MCF 10A (cell line): Measurements from ENCODE around the gene PCDHA3. TPM values are rescaled to one million over a fixed set of nuclear protein-coding genes. Genes with fewer than 3 reads are reported as not detected.

Experiments
- Bru-seq: library from RNA; stranded (reverse); fragments of 400-500 nt; gene quantifications from one replicate; lab custom pipeline; 2021; lab: Mats Ljungman, UMichigan
- BruChase-seq, 2 experiments: library from RNA; stranded (reverse); fragments of 400-500 nt; gene quantifications; one replicate each; lab custom pipeline; 2021; lab: Mats Ljungman, UMichigan
- BruUV-seq: library from RNA; stranded (reverse); fragments of 400-500 nt; replicated peaks from 2 replicates; lab custom pipeline; 2021; lab: Mats Ljungman, UMichigan
- CTCF ChIA-PET: fragments of 300-600 bp; sonication (Branson Sonifier 250); formaldehyde crosslinking; extraction: SDS; loops from one replicate; lab custom pipeline; 2021; ENCODE audit warnings: antibody characterized with exemption, inconsistent platforms; lab: Yijun Ruan, JAX
- POLR2A ChIA-PET: fragments of 300-600, 350-650 bp; sonication (Branson Sonifier 250); formaldehyde crosslinking; extraction: SDS; loops from one replicate; lab custom pipeline; 2020; ENCODE audit warnings: antibody characterized with exemption, inconsistent platforms; lab: Yijun Ruan, JAX
- DNase-seq: peaks from one replicate; pipeline ENCODE4 v3.0.0-alpha.2; 2018; ENCODE audit not compliant: unreplicated experiment
- H3K27ac Mint-ChIP-seq: one replicate; pipeline ENCODE4 v1.8.0; 2022; ENCODE audit warnings: mild to moderate bottlenecking, low read depth, mixed read lengths; ENCODE audit not compliant: unreplicated experiment
- H3K27me3 Mint-ChIP-seq: one replicate; pipeline ENCODE4 v1.8.0; 2022; ENCODE audit warnings: mixed read lengths; ENCODE audit not compliant: insufficient read depth, unreplicated experiment
- H3K36me3 Mint-ChIP-seq: one replicate; pipeline ENCODE4 v1.8.0; 2022; ENCODE audit warnings: mild to moderate bottlenecking, moderate library complexity, mixed read lengths; ENCODE audit not compliant: insufficient read depth, unreplicated experiment
- H3K4me1 Mint-ChIP-seq: one replicate; pipeline ENCODE4 v1.8.0; 2022; ENCODE audit warnings: mixed read lengths; ENCODE audit not compliant: insufficient read depth, unreplicated experiment
- H3K4me3 Mint-ChIP-seq: one replicate; pipeline ENCODE4 v1.8.0; 2022; ENCODE audit warnings: mild to moderate bottlenecking, moderate library complexity, mixed read lengths; ENCODE audit not compliant: unreplicated experiment
- H3K9me3 Mint-ChIP-seq: one replicate; pipeline ENCODE4 v1.8.0; 2022; ENCODE audit warnings: mixed read lengths; ENCODE audit not compliant: unreplicated experiment
- CTCF ChIP-seq: fragments of 200-600 bp; IDR thresholded peaks from one replicate; pipeline ENCODE4 v1.8.0; 2022; ENCODE audit warnings: antibody characterized with exemption, mild to moderate bottlenecking; ENCODE audit not compliant: unreplicated experiment
- intact Hi-C: fragments of 100-400 bp; cut with micrococcal nuclease; formaldehyde crosslinking; loops from 2 replicates; pipeline ENCODE4 v1.14.1; 2022
- long read RNA-seq: library from polyadenylated mRNA; stranded (forward); transcript quantifications from one replicate; pipeline ENCODE4 v2.0.0, GENCODE V29; 2022
- total RNA-seq: library from RNA; stranded (reverse); gene quantifications from 2 replicates; pipeline ENCODE4 v1.2.3, GENCODE V29; 2022

Gene PCDHA3
- total RNA-seq (not detected in 2 replicates), Bru-seq, nascent RNA (percentile 13 among the genes with signal in this experiment), BruChase-seq, experiment 1, labeled RNA remaining after a 6-hour chase (not detected), BruChase-seq, experiment 2, labeled RNA remaining after a 2-hour chase (percentile 17 among the genes with signal in this experiment)
- long read RNA-seq, result 0 reads

DNA sequence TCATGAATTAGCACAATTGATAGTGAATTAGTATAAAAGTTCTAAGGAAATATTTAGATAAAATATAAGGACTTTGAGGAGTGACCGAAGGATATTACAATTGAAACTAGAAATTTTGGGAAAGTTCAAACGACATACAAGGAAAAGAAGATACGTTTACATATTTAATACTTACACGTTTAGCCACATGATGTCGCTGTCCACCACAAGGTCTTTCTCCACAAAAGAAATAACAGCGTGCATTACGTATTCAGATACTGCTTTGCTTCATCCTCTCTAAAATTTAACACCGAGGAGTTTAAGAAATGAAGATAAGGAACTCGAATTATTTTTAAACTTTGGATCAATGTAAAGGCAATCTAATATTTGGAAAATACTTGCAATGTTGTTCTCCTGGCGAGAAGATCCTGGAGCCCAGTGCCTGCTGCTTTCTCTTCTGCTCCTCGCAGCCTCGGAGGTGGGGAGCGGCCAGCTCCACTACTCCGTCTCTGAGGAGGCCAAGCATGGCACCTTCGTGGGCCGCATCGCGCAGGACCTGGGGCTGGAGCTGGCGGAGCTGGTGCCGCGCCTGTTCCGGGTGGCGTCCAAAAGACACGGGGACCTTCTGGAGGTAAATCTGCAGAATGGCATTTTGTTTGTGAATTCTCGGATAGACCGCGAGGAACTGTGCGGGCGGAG, at the start of gene PCDHA3:
TSS of gene PCDHA3 (plus strand) at position 242 of the 678 bp plus-strand sequence.
- CTCF ChIA-PET, result no interaction called here
- TF ChIP-seq CTCF, result no peak
- Mint-ChIP-seq H3K4me3 (no peak within 1 kb of the TSS), H3K4me1 (no peaks in the 10 kb centered on the region), H3K27me3 (no peaks in the 10 kb centered on the region), H3K36me3 (no peaks in the 10 kb centered on the region), H3K9me3 (peaks cover 7% of the 10 kb centered on the region), H3K27ac (no peak within 1 kb of the TSS)
- no TSS peak for BruUV-seq
- intact Hi-C loops, result no loop called here
- DNase-seq, result no peak
- POLR2A ChIA-PET, result no interaction called here

DNA sequence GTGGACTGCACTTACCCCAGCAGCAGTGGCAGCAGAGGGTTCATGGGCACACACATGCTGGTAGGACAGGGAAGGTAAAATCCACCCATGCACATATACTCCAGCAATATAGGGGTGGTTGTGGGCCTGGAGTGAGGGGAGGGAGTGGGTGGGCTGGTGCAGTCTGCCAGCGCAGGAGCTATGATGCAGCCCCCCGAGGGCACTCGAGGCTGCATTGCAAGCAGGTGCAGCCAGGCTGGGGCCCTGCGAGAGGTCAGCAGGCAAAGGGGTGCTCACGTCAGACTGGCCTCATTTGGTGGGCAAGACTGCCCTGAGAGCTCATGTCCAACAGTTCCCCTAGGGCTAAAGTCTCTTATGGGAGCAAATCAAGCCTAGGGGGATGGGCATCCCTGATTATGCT, 47.3 kb upstream of the PCDHA3 start:
- CTCF ChIA-PET, result no interaction called here
- intact Hi-C loops, result no loop called here
- POLR2A ChIA-PET, result no interaction called here
- no peak for TF ChIP-seq CTCF
- H3K4me3 Mint-ChIP-seq, result no peak overlapping the region
- H3K36me3 Mint-ChIP-seq, result no peaks in the 10 kb centered on the region
- no peak overlapping the region for H3K27ac Mint-ChIP-seq
- BruUV-seq, result no TSS peak
- no peaks in the 10 kb centered on the region for H3K27me3 Mint-ChIP-seq
- DNase-seq, result no peak
- no peaks in the 10 kb centered on the region for H3K4me1 Mint-ChIP-seq
- peaks cover 71% of the 10 kb centered on the region for H3K9me3 Mint-ChIP-seq

- BruUV-seq, result no TSS peak
- Mint-ChIP-seq H3K4me3 (no peak overlapping the region), H3K27me3 (no peaks in the 10 kb centered on the region), H3K27ac (no peak overlapping the region), H3K9me3 (peaks cover 41% of the 10 kb centered on the region), H3K4me1 (no peaks in the 10 kb centered on the region), H3K36me3 (no peaks in the 10 kb centered on the region)
- no peak for TF ChIP-seq CTCF
- DNase-seq, result no peak
- CTCF ChIA-PET, result no interaction called here
- POLR2A ChIA-PET, result no interaction called here
- intact Hi-C loops, result no loop called here
Observed at GRCh38 chr5:140764177-140764973, 36.5 kb upstream of the PCDHA3 start.

- ChIA-PET CTCF (interaction anchor here (0.7 kb wide), 1 partner anchor 10 kb away, joined by 3 read pairs; no protein-coding TSS in a partner anchor), POLR2A (interaction anchor here (0.6 kb wide), 1 partner anchor 385 kb away, joined by 3 read pairs; no protein-coding TSS in a partner anchor)
- no peaks in the 10 kb centered on the region for H3K27me3 Mint-ChIP-seq
- no TSS peak for BruUV-seq
- H3K27ac Mint-ChIP-seq, result no peak overlapping the region
- TF ChIP-seq CTCF, result no peak
- intact Hi-C loops, result no loop called here
- DNase-seq, result no peak
- no peaks in the 10 kb centered on the region for H3K4me1 Mint-ChIP-seq
- peaks cover 62% of the 10 kb centered on the region for H3K9me3 Mint-ChIP-seq
- H3K36me3 Mint-ChIP-seq, result no peaks in the 10 kb centered on the region
- no peak overlapping the region for H3K4me3 Mint-ChIP-seq
Observed at GRCh38 chr5:140767444-140767843, 33.4 kb upstream of the PCDHA3 start.
